H9 (cell line): ENCODE results near the gene IL32. TPM values are rescaled to one million over a fixed set of nuclear protein-coding genes. Genes with fewer than 3 reads are reported as not detected.

Experiments used
- DNase-seq: peaks from one replicate; pipeline ENCODE4 v3.0.0-alpha.2; 2017
- H2AFZ ChIP-seq: one replicate; pipeline ENCODE4 v1.6.1; 2013; ENCODE audit warnings: mild to moderate bottlenecking, low read length, control low read depth, moderate library complexity
- H2AK5ac ChIP-seq: 2 replicates; pipeline ENCODE4 v1.6.1; 2013; ENCODE audit warnings: low read length, control low read depth, mixed read lengths; ENCODE audit not compliant: insufficient read length
- H2BK120ac ChIP-seq: one replicate; pipeline ENCODE4 v1.6.1; 2013; ENCODE audit warnings: low read depth, mild to moderate bottlenecking, low read length, control low read depth, inconsistent platforms; ENCODE audit not compliant: poor library complexity, severe bottlenecking
- H2BK12ac ChIP-seq: 2 replicates; pipeline ENCODE4 v1.6.1; 2013; ENCODE audit warnings: low read length, control low read depth, mixed read lengths, low read depth; ENCODE audit not compliant: insufficient read length
- H2BK15ac ChIP-seq: 2 replicates; pipeline ENCODE4 v1.6.1; 2013; ENCODE audit warnings: low read depth, low read length, control low read depth
- H2BK20ac ChIP-seq: one replicate; pipeline ENCODE4 v1.6.1; 2013; ENCODE audit warnings: low read depth, mild to moderate bottlenecking, low read length, control low read depth, inconsistent platforms; ENCODE audit not compliant: poor library complexity, severe bottlenecking
- H2BK5ac ChIP-seq: 2 replicates; pipeline ENCODE4 v1.6.1; 2013; ENCODE audit warnings: low read length, control low read depth, mixed read lengths; ENCODE audit not compliant: insufficient read length
- H3K14ac ChIP-seq: 2 replicates; pipeline ENCODE4 v1.6.1; 2013; ENCODE audit warnings: low read length, control low read depth; ENCODE audit not compliant: insufficient read depth
- H3K18ac ChIP-seq: 2 replicates; pipeline ENCODE4 v1.6.1; 2013; ENCODE audit warnings: low read depth, mild to moderate bottlenecking, mixed read lengths, low read length, control low read depth; ENCODE audit not compliant: insufficient read length
- H3K23ac ChIP-seq: 2 replicates; pipeline ENCODE4 v1.6.1; 2013; ENCODE audit warnings: low read length, control low read depth, mixed read lengths, low read depth; ENCODE audit not compliant: insufficient read length
- H3K23me2 ChIP-seq: 2 replicates; pipeline ENCODE4 v1.6.1; 2013; ENCODE audit warnings: low read depth, mild to moderate bottlenecking, mixed read lengths, low read length, control low read depth; ENCODE audit not compliant: insufficient read length, poor library complexity, severe bottlenecking
- H3K27ac ChIP-seq: 2 replicates; pipeline ENCODE4 v1.5.1; 2013; ENCODE audit warnings: low read length, control low read depth, mixed read lengths, low read depth; ENCODE audit not compliant: insufficient read length
- H3K27me3 ChIP-seq: 2 replicates; pipeline ENCODE4 v1.6.1; 2013; ENCODE audit warnings: low read length, control low read depth, inconsistent platforms; ENCODE audit not compliant: insufficient read depth
- H3K4ac ChIP-seq: 2 replicates; pipeline ENCODE4 v1.6.1; 2013; ENCODE audit warnings: low read depth, mild to moderate bottlenecking, control low read depth, inconsistent platforms, low read length, moderate library complexity
- H3K4me1 ChIP-seq: 2 replicates; pipeline ENCODE4 v1.6.1; 2013; ENCODE audit warnings: low read length, control low read depth, inconsistent platforms; ENCODE audit not compliant: insufficient read depth
- H3K4me2 ChIP-seq: 2 replicates; pipeline ENCODE4 v1.6.1; 2013; ENCODE audit warnings: low read length, control low read depth, mixed read lengths; ENCODE audit not compliant: insufficient read length, insufficient read depth
- H3K56ac ChIP-seq: 2 replicates; pipeline ENCODE4 v1.6.1; 2013; ENCODE audit warnings: low read depth, mild to moderate bottlenecking, mixed read lengths, low read length, control low read depth; ENCODE audit not compliant: insufficient read length
- H3K79me1 ChIP-seq: 2 replicates; pipeline ENCODE4 v1.6.1; 2013; ENCODE audit warnings: low read depth, mild to moderate bottlenecking, moderate library complexity, low read length, control low read depth, inconsistent platforms; ENCODE audit not compliant: insufficient read depth, poor library complexity, severe bottlenecking
- H3K79me2 ChIP-seq: 2 replicates; pipeline ENCODE4 v1.6.1; 2013; ENCODE audit warnings: low read length, control low read depth, inconsistent platforms; ENCODE audit not compliant: insufficient read depth
- H3K9ac ChIP-seq: 2 replicates; pipeline ENCODE4 v1.6.1; 2013; ENCODE audit warnings: low read length, control low read depth, mixed read lengths; ENCODE audit not compliant: insufficient read length; ENCODE audit errors: extremely low read depth
- H3K9me3 ChIP-seq: one replicate; pipeline ENCODE4 v1.6.1; 2013; ENCODE audit warnings: low read depth, low read length, inconsistent platforms; ENCODE audit not compliant: control insufficient read depth
- H3T11ph ChIP-seq: one replicate; pipeline ENCODE4 v1.6.1; 2013; ENCODE audit warnings: mild to moderate bottlenecking, low read length, control low read depth, inconsistent platforms
- H4K20me1 ChIP-seq: one replicate; pipeline ENCODE4 v1.6.1; 2013; ENCODE audit not compliant: control insufficient read depth, insufficient read length, insufficient read depth
- H4K5ac ChIP-seq: 2 replicates; pipeline ENCODE4 v1.6.1; 2013; ENCODE audit warnings: low read depth, mild to moderate bottlenecking, mixed read lengths, low read length, control low read depth; ENCODE audit not compliant: insufficient read length
- H4K8ac ChIP-seq: replicated peaks from 2 replicates; pipeline ENCODE4 v1.6.1; 2013; ENCODE audit warnings: low read length, control low read depth, mixed read lengths, low read depth; ENCODE audit not compliant: insufficient read length
- H4K91ac ChIP-seq: 2 replicates; pipeline ENCODE4 v1.6.1; 2013; ENCODE audit warnings: low read depth, mild to moderate bottlenecking, moderate library complexity, mixed read lengths, low read length, control low read depth; ENCODE audit not compliant: insufficient read length
- H3K27ac Mint-ChIP-seq, 3 experiments: 2 replicates in 2 of 3; 3 replicates in 1 of 3; pipeline ENCODE4 v1.8.0; 2020 to 2021; ENCODE audit warnings: mixed read lengths in 3 of 3, mild to moderate bottlenecking in 1 of 3, moderate library complexity in 1 of 3
- H3K27me3 Mint-ChIP-seq: 2 replicates; pipeline ENCODE4 v1.8.0; 2021; ENCODE audit warnings: low read depth, mild to moderate bottlenecking, moderate library complexity, mixed read lengths
- H3K36me3 Mint-ChIP-seq, 3 experiments: 2 replicates in 2 of 3; 3 replicates in 1 of 3; pipeline ENCODE4 v1.8.0; 2020 to 2021; ENCODE audit warnings: low read depth in 3 of 3, mixed read lengths in 3 of 3; ENCODE audit not compliant: insufficient read depth in 1 of 3
- H3K4me1 Mint-ChIP-seq, 2 experiments: 2 replicates each; pipeline ENCODE4 v1.8.0; 2020; ENCODE audit warnings: mixed read lengths in 2 of 2
- H3K4me3 Mint-ChIP-seq, 2 experiments: 2 replicates in 1 of 2; 3 replicates in 1 of 2; pipeline ENCODE4 v1.8.0; 2020 to 2021; ENCODE audit warnings: mild to moderate bottlenecking in 2 of 2, mixed read lengths in 2 of 2, moderate library complexity in 1 of 2
- H3K9me3 Mint-ChIP-seq, 2 experiments: 2 replicates in 1 of 2; 3 replicates in 1 of 2; pipeline ENCODE4 v1.8.0; 2020; ENCODE audit warnings: mild to moderate bottlenecking in 2 of 2, mixed read lengths in 2 of 2, moderate library complexity in 1 of 2
- WGBS: extraction: QIAGEN DNeasy Blood & Tissue Kit; methylation state at CpG from one replicate; pipeline ENCODE4 v1.1.7; 2013; ENCODE audit warnings: missing lambda C conversion rate, low lambda C conversion rate, mixed read lengths; ENCODE audit not compliant: insufficient read length; ENCODE audit errors: extremely low coverage; 5-methylcytosine and 5-hydroxymethylcytosine counted together
- total RNA-seq: library from RNA; stranded (reverse); gene quantifications from 2 replicates; pipeline ENCODE4 v1.2.1, GENCODE V29; 2021
- TF ChIP-seq, protein P1 (sequence below): fragments of 200-600 bp; sonication (generic); conservative IDR thresholded peaks from 3 replicates; pipeline ENCODE4 v1.8.0; 2021; ENCODE audit warnings: antibody characterized with exemption, mild to moderate bottlenecking

Gene IL32
- total RNA-seq, 1 experiment from 2014 or later, result 2.0 TPM

DNA sequence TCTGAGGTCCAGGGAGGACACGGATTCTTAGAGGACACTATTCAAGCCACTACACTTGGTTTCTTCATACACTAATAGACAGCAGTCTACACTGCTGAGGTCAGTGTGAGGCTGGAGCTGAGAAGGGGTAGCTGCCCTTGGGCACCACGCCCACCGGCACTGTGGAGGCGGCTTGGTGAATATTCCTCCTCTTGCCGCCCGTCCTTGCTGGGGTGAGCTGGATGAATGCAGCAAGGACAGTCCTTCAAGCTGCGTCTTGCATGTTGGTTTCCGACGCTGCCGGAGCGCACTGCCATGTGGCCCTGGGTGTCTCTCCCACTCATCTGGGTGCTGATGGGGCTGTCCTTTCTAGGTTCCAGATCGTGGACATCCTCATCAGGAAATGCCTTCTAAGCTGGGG lies 49.6 kb downstream of the IL32 start:
- no peak overlapping the region for H3K9ac ChIP-seq
- no peak overlapping the region for H4K91ac ChIP-seq
- H3K23me2 ChIP-seq, result peaks cover 9% of the 10 kb centered on the region
- no peaks in the 10 kb centered on the region for H3K9me3 ChIP-seq
- H3K18ac ChIP-seq, result no peak overlapping the region
- H3K36me3 Mint-ChIP-seq, result peaks cover 14 to 37% (median 30%) of the 10 kb centered on the region in 3 experiments
- H3K27me3 ChIP-seq, result no peaks in the 10 kb centered on the region
- no peak overlapping the region for H2BK20ac ChIP-seq
- TF ChIP-seq, protein P1, sequence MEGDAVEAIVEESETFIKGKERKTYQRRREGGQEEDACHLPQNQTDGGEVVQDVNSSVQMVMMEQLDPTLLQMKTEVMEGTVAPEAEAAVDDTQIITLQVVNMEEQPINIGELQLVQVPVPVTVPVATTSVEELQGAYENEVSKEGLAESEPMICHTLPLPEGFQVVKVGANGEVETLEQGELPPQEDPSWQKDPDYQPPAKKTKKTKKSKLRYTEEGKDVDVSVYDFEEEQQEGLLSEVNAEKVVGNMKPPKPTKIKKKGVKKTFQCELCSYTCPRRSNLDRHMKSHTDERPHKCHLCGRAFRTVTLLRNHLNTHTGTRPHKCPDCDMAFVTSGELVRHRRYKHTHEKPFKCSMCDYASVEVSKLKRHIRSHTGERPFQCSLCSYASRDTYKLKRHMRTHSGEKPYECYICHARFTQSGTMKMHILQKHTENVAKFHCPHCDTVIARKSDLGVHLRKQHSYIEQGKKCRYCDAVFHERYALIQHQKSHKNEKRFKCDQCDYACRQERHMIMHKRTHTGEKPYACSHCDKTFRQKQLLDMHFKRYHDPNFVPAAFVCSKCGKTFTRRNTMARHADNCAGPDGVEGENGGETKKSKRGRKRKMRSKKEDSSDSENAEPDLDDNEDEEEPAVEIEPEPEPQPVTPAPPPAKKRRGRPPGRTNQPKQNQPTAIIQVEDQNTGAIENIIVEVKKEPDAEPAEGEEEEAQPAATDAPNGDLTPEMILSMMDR, result no peak
- no peaks in the 10 kb centered on the region for H3K9me3 Mint-ChIP-seq
- H2AFZ ChIP-seq, result no peak overlapping the region
- H4K5ac ChIP-seq, result no peak overlapping the region
- H2AK5ac ChIP-seq, result no peak overlapping the region
- H2BK5ac ChIP-seq, result no peak overlapping the region
- no peak overlapping the region for H3T11ph ChIP-seq
- no peak overlapping the region for H2BK12ac ChIP-seq
- no peak overlapping the region for H3K14ac ChIP-seq
- peaks cover 2% of the 10 kb centered on the region for H3K79me1 ChIP-seq
- no peaks in the 10 kb centered on the region for H3K4me1 ChIP-seq
- H2BK15ac ChIP-seq, result no peak overlapping the region
- H3K79me2 ChIP-seq, result no peaks in the 10 kb centered on the region; the same call in 1 of the 2 replicates
- peak overlapping the region in 1 of 2 experiments; percentile 62; a peak in 1 of 5 replicates for H3K4me3 Mint-ChIP-seq
- no peak overlapping the region for H3K4me2 ChIP-seq
- no CpG with 5 or more reads among the region's 12 CpGs for WGBS
- peaks cover 16 to 20% of the 10 kb centered on the region in 2 experiments for H3K4me1 Mint-ChIP-seq
- no peak overlapping the region for H3K27ac ChIP-seq
- no peak overlapping the region for H3K56ac ChIP-seq
- H3K23ac ChIP-seq, result no peak overlapping the region
- H4K20me1 ChIP-seq, result no peaks in the 10 kb centered on the region
- 0 out of 7 replicates have a peak overlapping the region, but pooled peaks of 1 of the 3 experiments have one; percentile 5 for H3K27ac Mint-ChIP-seq
- no peak overlapping the region for H4K8ac ChIP-seq
- H2BK120ac ChIP-seq, result no peak overlapping the region
- DNase-seq, result no peak
- H3K4ac ChIP-seq, result no peak overlapping the region
- no peaks in the 10 kb centered on the region for H3K27me3 Mint-ChIP-seq
